ENCODE measurements around the gene KLHL6.

GRCh38 chr3:183566880-183567279 is 11.4 kb upstream of the KLHL6 start:
- TF ChIP-seq, protein P1, sequence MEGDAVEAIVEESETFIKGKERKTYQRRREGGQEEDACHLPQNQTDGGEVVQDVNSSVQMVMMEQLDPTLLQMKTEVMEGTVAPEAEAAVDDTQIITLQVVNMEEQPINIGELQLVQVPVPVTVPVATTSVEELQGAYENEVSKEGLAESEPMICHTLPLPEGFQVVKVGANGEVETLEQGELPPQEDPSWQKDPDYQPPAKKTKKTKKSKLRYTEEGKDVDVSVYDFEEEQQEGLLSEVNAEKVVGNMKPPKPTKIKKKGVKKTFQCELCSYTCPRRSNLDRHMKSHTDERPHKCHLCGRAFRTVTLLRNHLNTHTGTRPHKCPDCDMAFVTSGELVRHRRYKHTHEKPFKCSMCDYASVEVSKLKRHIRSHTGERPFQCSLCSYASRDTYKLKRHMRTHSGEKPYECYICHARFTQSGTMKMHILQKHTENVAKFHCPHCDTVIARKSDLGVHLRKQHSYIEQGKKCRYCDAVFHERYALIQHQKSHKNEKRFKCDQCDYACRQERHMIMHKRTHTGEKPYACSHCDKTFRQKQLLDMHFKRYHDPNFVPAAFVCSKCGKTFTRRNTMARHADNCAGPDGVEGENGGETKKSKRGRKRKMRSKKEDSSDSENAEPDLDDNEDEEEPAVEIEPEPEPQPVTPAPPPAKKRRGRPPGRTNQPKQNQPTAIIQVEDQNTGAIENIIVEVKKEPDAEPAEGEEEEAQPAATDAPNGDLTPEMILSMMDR (IDR thresholded peaks at IDR 0.05) = no peak
- TF ChIP-seq POLR2A (IDR thresholded peaks at IDR 0.05) (no peak), POLR2AphosphoS5 (IDR thresholded peaks at IDR 0.05) (no peak)

Data from upper lobe of left lung (tissue), 4 donors.